ENCODE results near the gene SRC. TPM values are rescaled to one million over a fixed set of nuclear protein-coding genes. Genes with fewer than 3 reads are reported as not detected.

The SRC gene
- total RNA-seq, 1 experiment from 2014 or later: 185 TPM

DNA sequence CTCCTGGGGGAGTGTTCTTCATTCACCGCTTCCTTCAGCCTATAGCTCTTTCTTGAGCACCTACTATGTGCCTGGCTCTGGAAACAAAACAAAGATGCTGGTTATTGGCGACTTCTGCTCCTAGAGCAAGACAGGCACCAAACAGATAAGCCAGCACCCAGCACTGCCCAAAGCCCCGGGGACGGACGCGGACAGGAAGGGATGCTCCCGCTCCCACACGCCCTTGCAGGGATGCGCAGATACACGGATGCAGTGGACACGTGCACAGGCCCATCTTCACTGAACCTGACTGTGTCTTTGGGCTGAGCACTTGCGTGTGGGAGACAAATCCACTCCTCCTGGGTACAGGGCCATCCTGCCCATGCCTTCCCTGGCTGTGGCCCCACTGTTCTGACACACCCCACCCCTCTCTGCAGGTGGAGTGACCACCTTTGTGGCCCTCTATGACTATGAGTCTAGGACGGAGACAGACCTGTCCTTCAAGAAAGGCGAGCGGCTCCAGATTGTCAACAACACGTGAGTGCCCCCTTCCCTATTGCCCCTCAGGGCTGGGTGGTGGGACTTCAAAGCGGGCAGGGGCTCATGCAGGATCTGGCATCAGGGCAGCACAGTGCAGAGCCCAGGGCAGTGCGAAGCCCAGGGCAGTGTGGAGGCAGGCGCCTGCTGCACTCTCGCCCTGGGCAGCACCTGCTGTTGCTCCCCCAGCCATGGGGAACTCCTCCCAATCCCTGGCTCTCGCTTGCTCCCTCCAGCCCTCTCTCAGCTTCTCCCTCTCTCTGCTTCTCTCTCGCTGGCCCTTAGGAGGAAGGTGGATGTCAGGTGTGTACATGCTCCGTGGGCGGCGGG, 39.9 kb downstream of the SRC start:
- H3K4me3 Mint-ChIP-seq (ENCODE audit: low read depth, unreplicated experiment): no peak overlapping the region
- peaks cover 42% of the 10 kb centered on the region for H3K4me1 Mint-ChIP-seq (ENCODE audit: low read depth, unreplicated experiment)
- intact Hi-C loops (cut with micrococcal nuclease; ENCODE audit: unreplicated experiment): no loop called here
- peaks cover 92% of the 10 kb centered on the region for H3K36me3 Mint-ChIP-seq (ENCODE audit: insufficient read depth, unreplicated experiment)
- BruUV-seq (replicated peaks): no TSS peak
- H3K27ac Mint-ChIP-seq (ENCODE audit: unreplicated experiment): no peak overlapping the region
- H3K27me3 Mint-ChIP-seq (ENCODE audit: unreplicated experiment): no peaks in the 10 kb centered on the region
- no peak for DNase-seq
- no peak for TF ChIP-seq CTCF (IDR thresholded peaks at IDR 0.05; ENCODE audit: unreplicated experiment)
- no peaks in the 10 kb centered on the region for H3K9me3 Mint-ChIP-seq (ENCODE audit: low read depth, unreplicated experiment)
- CTCF ChIA-PET: interaction anchor here (1.4 kb wide), 1 partner anchor 109 kb away, joined by 4 read pairs; no protein-coding TSS in a partner anchor

- CTCF ChIA-PET: no interaction called here
- DNase-seq: no peak
- H3K27me3 Mint-ChIP-seq (ENCODE audit: unreplicated experiment): no peaks in the 10 kb centered on the region
- peaks cover 35% of the 10 kb centered on the region for H3K4me1 Mint-ChIP-seq (ENCODE audit: low read depth, unreplicated experiment)
- no peak overlapping the region for H3K4me3 Mint-ChIP-seq (ENCODE audit: low read depth, unreplicated experiment)
- TF ChIP-seq CTCF (IDR thresholded peaks at IDR 0.05; ENCODE audit: unreplicated experiment): no peak
- H3K9me3 Mint-ChIP-seq (ENCODE audit: low read depth, unreplicated experiment): no peaks in the 10 kb centered on the region
- intact Hi-C loops (cut with micrococcal nuclease; ENCODE audit: unreplicated experiment): no loop called here
- BruUV-seq (replicated peaks): no TSS peak
- H3K36me3 Mint-ChIP-seq (ENCODE audit: insufficient read depth, unreplicated experiment): peaks cover 92% of the 10 kb centered on the region
- H3K27ac Mint-ChIP-seq (ENCODE audit: unreplicated experiment): peak overlapping the region; percentile 8
These were observed 40.7 kb downstream of the SRC start for GRCh38 chr20:37386505-37387251.

DNA sequence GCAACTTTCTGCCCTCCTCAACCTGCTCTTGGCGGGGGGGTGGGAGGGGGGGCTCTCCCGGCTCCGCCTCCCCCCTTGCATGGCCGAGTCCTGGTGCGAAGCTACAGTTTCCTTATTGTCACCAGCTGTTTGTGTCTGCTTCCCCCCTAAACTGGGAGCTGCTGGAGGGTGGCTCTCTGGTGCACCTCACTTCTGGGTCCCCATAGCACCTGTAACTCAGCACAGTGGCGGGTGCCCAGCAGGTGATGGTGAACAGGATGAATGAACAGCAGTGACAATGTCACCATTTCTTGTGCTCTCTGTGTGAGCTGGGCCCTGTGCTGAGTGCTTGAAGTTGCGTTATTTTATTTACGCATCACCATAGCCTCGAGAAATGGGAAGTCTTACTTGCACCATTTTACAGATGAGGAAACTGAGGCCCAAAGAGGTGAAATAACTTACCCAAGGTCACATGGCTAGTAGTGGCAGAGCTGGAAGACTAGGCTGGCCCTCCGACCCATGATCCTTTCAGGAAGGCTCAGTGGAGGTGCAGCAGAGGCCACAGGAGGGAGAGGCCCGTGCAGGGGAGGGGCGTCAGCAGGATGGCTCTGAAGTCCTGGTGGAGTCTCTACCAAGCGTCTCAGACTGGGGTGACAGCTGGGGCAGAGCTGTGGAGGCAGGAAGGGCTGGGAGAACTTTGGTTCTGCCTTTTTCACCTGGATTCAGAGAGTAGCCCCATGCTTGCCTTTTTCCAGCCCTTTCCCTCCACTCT, 41.8 kb downstream of the SRC start:
- Mint-ChIP-seq H3K4me3 (ENCODE audit: low read depth, unreplicated experiment) (no peak overlapping the region), H3K4me1 (ENCODE audit: low read depth, unreplicated experiment) (peaks cover 24% of the 10 kb centered on the region), H3K36me3 (ENCODE audit: insufficient read depth, unreplicated experiment) (peaks cover 91% of the 10 kb centered on the region), H3K27ac (ENCODE audit: unreplicated experiment) (no peak overlapping the region), H3K9me3 (ENCODE audit: low read depth, unreplicated experiment) (no peaks in the 10 kb centered on the region), H3K27me3 (ENCODE audit: unreplicated experiment) (no peaks in the 10 kb centered on the region)
- DNase-seq: no peak
- intact Hi-C loops (cut with micrococcal nuclease; ENCODE audit: unreplicated experiment): no loop called here
- TF ChIP-seq CTCF (IDR thresholded peaks at IDR 0.05; ENCODE audit: unreplicated experiment): peak; percentile 1
- CTCF ChIA-PET: no interaction called here
- no TSS peak for BruUV-seq (replicated peaks)

DNA sequence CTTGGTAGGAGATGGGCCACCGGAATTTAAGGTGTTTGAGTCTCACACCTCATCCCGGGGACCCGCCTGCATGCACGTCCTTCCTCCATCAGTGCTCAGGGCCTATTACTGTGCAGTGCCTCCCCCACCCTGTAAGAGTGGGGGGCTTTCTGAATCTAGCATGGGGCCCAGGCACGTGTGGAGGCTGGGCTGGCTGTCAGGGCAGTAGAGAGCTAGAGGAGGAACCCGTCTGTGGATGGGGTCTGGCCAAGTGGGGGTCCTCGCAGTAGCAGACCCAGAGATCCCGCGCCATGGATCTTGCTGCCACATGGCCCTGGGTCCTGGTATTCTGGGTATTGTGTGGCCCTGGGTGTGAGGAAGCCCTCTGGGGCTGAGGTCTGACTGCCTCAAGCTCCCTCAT, 42.9 kb downstream of the SRC start:
- no peak overlapping the region for H3K4me3 Mint-ChIP-seq (ENCODE audit: low read depth, unreplicated experiment)
- H3K4me1 Mint-ChIP-seq (ENCODE audit: low read depth, unreplicated experiment): peaks cover 13% of the 10 kb centered on the region
- no peak overlapping the region for H3K27ac Mint-ChIP-seq (ENCODE audit: unreplicated experiment)
- no peaks in the 10 kb centered on the region for H3K9me3 Mint-ChIP-seq (ENCODE audit: low read depth, unreplicated experiment)
- intact Hi-C loops (cut with micrococcal nuclease; ENCODE audit: unreplicated experiment): no loop called here
- no peak for DNase-seq
- H3K36me3 Mint-ChIP-seq (ENCODE audit: insufficient read depth, unreplicated experiment): peaks cover 89% of the 10 kb centered on the region
- no TSS peak for BruUV-seq (replicated peaks)
- no peak for TF ChIP-seq CTCF (IDR thresholded peaks at IDR 0.05; ENCODE audit: unreplicated experiment)
- CTCF ChIA-PET: interaction anchor here (0.6 to 0.8 kb wide), 3 partner anchors 92 to 165 kb away, joined by 3 to 5 read pairs (median 3); no protein-coding TSS in a partner anchor
- H3K27me3 Mint-ChIP-seq (ENCODE audit: unreplicated experiment): no peaks in the 10 kb centered on the region
